Embryonic facial prominence (tissue), 1 donor: Measurements from ENCODE around the gene ZAR1L.
"Not testable (repeated sequence)": the region's sequence is repeated elsewhere in the genome, so short reads cannot be mapped to it uniquely, and the experiment has no call there.

Experiments
- DNase-seq: peaks from one replicate; pipeline ENCODE4 v3.0.0-alpha.2; 2016; ENCODE audit errors: extremely low spot score

The ZAR1L gene

GRCh38 chr13:32315238-32316027 lies at the start of gene ZAR1L, which contains the start of gene BRCA2:
TSS of gene ZAR1L (minus strand) at chr13:32315363. CDS start at chr13:32311925, 3,438 bp downstream.
TSS of gene BRCA2 (plus strand) at chr13:32315508. CDS start at chr13:32316461, 953 bp downstream.
- DNase-seq, result peak; percentile 83

GRCh38 chr13:32362574-32362973 lies 47.4 kb upstream of the ZAR1L start:
- no peak for DNase-seq

- DNase-seq, result not testable (repeated sequence)
These were observed 40.8 kb upstream of the ZAR1L start for GRCh38 chr13:32355935-32356334.

- DNase-seq, result no peak
These were observed 38.9 kb upstream of the ZAR1L start for GRCh38 chr13:32354040-32354439.

- DNase-seq, result not testable (repeated sequence)
These were observed 35.8 kb upstream of the ZAR1L start for GRCh38 chr13:32350839-32351441.

- no peak for DNase-seq
These were observed 32.5 kb upstream of the ZAR1L start for GRCh38 chr13:32347651-32348050.

- DNase-seq, result no peak
These were observed 25.8 kb upstream of the ZAR1L start for GRCh38 chr13:32340914-32341313.

GRCh38 chr13:32334671-32335070 lies 19.5 kb upstream of the ZAR1L start:
- DNase-seq, result no peak

- DNase-seq, result no peak
These were observed 15.3 kb upstream of the ZAR1L start for GRCh38 chr13:32330441-32330840.

- no peak for DNase-seq
These were observed 8.7 kb upstream of the ZAR1L start for GRCh38 chr13:32323912-32324311.

- no peak for DNase-seq
These were observed 5.4 kb upstream of the ZAR1L start for GRCh38 chr13:32320528-32320927.

- DNase-seq, result no peak
These were observed 2.7 kb upstream of the ZAR1L start for GRCh38 chr13:32317716-32318465.

GRCh38 chr13:32316501-32316900 lies 1.3 kb upstream of the ZAR1L start:
- peak; percentile 50 for DNase-seq

- DNase-seq, result no peak
These were observed 821 bp upstream of the ZAR1L start for GRCh38 chr13:32316028-32316339.

- peak; percentile 70 for DNase-seq
These were observed 609 bp downstream of the ZAR1L start for GRCh38 chr13:32314271-32315237.

- no peak for DNase-seq
These were observed 3.8 kb downstream of the ZAR1L start for GRCh38 chr13:32311188-32311897.

GRCh38 chr13:32310134-32310706 lies 4.9 kb downstream of the ZAR1L start:
- DNase-seq, result peak; percentile 31

- DNase-seq, result no peak
These were observed 5.6 kb downstream of the ZAR1L start for GRCh38 chr13:32309312-32310133.

- DNase-seq, result no peak
These were observed 9.5 kb downstream of the ZAR1L start for GRCh38 chr13:32305646-32306045.

GRCh38 chr13:32302461-32302860 lies 12.7 kb downstream of the ZAR1L start:
- DNase-seq, result no peak
